DMS53 treated with DMSO at 0.1 percent for 48 hours (cell line): Measurements from ENCODE around the gene KANK4.

Experiments
- DNase-seq: peaks from one replicate; lab custom pipeline; 2025; ENCODE audit not compliant: unreplicated experiment; lab: John Stamatoyannopoulos, UW

The KANK4 gene

DNA sequence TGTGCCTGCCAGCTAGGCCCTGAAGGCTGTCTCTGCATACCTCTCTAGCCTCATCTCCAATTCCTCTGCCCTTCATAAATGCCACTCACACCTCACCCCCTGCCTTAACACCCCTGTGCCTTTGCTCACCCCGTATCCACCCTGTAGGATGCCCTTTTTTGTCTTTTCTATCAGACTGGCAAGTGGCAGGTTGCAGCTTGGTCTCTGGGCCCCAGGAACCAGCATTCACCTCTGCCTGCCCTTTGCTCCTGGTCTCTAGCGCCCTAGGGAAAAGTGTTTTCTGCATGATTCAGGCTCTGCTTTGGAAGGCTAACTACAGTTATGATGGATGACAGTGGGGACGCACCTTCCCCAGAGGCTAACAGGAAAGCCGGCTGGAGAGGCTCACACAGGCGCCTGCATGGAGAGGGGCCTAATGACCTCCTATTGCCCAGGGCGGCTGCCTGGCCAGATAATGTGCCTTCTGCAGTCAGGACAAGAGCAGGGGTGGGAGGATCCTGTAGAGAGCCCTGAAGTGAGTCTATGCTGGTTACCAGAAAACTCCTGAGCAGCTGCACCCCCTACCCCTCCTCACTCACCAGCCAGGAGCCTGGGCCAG is 11.2 kb downstream of the KANK4 start:
- no peak for DNase-seq

DNA sequence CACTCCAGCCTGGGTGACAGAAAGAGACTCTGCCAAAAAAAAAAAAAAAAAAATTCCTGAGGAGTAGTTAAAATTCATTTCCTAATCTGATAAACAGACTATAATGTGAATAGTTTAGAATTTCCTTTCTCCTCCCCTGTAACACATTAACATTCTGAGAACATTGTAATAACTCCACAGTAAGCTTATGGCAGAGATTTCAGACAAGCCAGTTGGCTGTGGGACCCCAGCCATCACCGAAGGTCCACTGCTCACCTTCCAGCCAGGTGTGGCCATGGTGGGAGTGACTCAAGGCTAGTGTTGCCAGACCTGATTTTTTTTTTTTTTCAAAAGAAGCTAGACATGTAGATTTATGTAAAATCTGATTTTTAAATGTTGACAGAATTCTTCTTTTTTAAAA is 11.8 kb downstream of the KANK4 start:
- DNase-seq: no peak

DNA sequence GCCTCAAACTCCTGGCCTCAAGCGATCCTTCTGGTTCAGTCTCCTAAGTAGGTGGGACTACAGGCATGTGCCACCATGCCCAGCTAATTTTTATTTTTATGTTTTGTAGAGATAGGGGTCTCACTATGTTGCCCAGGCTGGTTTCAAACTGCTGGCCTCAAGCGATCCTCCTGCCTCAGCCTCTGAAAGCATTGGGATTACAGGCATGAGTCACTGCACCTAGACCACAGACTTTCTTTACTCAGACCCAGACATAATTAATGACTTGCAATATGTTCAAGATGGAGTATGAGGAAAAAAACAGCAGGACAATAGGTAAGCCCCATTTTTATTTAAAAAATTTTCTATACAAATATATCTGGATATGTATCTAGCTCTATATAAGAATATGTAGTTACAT is 13.2 kb downstream of the KANK4 start:
- no peak for DNase-seq

DNA sequence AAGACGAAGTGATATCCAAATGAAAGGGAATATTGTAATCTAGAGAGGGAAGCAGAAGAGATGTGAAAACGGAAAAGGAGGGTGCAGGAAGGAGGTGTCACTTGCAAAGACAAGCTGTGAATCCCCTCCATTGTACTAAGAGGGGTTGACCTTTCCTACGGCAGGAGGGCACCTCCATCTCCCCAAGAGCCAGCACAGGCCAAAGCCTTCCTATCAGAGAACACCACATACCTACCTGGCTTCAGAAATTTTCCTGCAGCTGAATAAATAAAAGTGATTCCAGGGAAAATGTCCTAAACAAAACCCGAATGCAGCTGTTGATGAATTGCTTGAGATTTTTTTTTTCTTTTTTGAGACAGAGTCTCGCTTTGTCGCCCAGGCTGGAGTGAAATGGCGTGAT is 14.3 kb downstream of the KANK4 start:
- no peak for DNase-seq

DNA sequence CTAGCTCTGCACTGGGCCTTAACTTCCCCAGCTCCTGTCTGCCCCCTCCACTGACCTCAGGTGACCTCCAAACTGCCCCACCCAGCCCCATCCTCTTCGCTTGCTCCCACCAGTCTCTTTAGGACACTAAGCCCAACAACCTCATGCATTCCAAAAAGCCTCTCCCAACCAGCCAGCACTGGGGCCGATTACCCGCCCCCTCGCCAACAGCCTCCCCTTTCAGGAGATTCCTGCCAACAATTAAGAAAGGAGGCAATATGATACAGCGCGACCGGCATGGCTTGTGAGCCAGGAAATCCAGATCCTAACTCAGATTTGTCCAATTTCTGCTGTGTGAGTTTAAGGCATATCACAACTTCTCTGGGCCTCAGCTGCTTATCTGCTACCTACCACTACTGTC is 14.7 kb downstream of the KANK4 start:
- DNase-seq: no peak

DNA sequence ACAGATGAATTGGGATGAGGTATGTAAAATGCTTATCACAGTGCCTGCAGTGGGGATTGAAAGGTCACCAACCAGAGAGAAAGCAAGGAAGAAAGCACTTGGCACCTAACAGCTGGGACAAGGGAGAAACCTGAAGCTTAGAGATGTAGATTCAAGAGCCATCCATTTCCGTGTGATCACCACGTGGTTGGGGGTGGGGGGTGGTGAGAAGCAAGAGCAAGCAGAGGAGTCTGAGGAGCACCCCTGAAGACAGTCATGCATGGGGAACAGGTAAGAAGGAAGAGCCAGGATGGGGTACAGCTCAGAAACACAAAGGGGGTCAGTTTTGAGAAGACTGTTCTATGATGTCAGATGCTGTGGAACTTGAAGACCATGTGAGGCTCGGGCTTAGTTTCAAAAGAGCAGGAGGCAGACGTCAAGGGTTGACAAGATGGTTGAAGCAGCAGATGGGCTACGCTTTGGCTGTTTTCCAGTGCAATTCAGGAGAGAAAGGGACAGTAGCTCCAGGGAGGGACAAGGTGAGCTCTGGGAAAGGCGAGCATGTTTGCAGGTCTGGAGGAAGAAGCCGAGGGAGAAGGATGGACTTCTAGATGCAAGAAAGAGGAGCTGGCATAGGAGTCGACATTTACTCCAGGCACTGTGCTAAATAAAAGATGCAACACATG is 17.4 kb downstream of the KANK4 start:
- no peak for DNase-seq

DNA sequence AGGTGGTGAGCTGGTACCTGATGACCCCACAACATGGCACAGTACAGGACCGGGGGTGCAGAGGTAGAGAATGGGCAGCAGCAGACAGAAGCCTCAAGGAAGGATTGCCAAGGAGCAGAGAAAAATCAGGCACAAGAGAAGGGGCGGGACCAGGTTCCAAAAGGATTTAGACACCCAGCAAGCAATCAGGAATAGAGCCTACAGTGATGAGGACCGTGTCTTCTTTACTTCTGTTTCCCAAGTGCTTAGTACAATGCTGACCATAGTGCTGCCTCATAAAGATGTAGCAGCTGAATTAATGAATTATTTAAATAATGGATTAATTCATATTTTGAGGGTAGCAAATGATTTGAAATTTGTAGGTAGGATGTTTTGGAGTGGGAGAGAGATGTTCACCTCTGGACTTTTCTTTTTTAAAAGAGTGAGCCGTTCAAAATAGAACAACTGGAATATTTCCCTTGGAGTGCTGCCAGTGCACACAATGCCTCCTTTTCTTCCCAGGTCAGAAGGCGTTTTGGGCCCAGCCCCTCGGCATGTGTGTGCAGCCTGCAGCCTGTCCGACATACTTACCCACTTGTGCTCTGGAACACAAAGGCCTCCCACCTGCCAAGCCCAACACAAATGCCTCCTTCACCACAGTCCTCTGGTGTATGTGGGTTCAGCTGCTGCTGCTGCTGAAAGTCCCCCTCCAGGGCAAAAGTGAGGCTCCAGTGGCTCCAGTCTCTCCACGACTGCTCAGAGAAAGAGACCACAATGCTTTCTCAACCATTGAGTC is 19.6 kb downstream of the KANK4 start:
- no peak for DNase-seq

DNA sequence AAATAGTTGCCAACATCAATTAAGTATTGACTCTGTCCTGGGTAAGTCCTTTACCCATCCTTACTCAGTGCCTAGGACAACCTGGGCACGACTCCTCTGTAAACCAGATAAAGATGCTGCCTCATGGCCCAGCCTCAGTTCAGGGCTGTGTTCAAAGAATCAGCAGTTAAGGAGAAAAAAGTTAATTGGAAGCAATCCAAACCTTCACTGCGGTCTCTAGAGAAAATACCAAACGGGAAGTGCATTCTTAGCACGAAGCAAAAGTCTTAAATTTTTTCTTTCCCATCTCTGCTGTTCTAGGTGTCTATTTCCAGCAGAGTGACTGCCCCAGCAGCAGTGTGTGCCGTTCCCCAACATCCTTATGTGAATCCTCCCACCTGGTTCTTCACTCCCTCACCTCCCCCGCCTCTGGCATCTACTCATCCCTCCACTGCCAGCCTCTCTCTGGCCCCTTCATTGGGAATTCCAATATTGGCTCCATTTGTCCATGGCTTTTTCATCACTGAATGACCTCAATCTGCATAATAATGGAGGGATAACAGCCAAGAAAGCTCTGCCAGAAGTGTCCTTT is 23.2 kb downstream of the KANK4 start:
- DNase-seq: no peak

DNA sequence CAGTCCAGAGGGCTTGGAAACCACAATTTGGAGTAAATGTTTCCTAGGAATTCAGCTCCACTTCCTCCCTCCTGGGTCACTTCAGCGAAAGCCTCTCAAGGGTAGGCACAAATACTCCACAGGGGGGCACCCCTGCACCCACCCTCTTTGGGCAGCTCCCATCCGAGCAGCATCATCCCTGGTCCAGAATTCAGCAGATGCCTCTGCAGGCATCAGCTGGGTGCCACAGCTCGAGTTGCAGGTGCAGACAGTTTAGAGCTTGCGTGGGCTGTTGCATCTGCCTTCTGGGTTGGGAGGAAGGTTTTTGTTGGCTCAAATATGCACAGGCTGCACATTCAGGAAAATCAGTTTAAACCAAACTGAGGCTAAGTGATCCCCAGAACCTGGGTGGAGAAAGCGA is 25.0 kb downstream of the KANK4 start:
- no peak for DNase-seq

DNA sequence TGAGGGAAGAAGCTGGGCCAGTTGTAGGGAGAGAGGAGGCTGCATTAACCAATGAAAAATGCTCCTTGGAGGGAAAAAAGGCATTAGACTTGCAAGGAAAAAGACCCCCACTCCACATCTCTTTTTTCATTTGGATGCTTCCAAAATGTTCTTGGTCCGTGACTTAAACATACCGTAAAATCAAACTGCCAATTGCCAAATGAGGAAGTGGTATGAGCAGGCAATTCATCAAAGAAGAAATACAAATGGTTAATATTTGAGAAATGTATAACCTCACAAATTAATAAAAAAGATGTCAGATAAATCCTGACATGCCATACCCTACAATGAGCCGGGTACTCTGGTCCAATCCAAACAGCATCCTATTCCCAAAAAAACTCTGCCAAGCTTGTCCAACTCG is 30.6 kb downstream of the KANK4 start:
- DNase-seq: no peak

DNA sequence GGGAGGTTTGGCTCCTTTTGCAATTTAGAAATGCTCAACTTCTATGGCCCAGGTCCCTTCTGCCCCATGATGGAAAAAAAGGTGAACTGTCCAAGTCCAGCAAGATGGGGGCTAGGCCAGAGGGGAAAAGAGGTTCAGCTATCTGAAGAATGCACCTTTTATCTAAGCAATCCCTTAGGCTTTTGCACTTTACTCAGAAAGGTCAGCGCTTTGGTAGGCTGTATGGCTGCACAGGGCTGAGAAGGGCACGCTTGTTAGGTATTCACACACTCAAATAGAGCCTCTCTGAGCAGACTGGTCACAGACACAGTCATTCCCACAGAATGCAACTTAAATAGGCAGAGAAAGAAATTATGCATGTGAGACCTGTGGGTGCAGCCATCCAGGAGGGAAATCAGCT is 31.0 kb downstream of the KANK4 start:
- DNase-seq: no peak

DNA sequence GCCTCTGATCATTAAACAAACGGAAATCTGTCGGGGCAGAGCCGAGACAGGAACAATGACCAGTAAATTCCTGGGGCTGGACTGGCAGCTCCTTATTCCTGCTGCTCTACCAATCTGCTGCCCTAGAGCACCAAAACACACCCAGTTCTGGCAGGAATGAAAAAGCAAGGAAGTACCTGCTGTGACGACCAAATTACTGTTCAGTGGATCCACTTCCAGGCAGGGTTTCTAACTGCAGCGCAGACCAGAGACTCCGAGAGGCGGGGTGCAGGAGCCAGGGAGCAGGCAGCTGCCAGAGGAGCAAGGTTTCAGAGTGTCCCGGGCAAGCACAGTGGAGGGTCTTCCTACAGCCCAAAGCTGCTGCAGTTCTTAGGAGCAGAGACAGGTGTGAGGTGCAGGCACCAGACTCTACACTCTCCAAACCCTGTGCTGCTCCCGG is 32.4 kb downstream of the KANK4 start:
- DNase-seq: peak; percentile 29

DNA sequence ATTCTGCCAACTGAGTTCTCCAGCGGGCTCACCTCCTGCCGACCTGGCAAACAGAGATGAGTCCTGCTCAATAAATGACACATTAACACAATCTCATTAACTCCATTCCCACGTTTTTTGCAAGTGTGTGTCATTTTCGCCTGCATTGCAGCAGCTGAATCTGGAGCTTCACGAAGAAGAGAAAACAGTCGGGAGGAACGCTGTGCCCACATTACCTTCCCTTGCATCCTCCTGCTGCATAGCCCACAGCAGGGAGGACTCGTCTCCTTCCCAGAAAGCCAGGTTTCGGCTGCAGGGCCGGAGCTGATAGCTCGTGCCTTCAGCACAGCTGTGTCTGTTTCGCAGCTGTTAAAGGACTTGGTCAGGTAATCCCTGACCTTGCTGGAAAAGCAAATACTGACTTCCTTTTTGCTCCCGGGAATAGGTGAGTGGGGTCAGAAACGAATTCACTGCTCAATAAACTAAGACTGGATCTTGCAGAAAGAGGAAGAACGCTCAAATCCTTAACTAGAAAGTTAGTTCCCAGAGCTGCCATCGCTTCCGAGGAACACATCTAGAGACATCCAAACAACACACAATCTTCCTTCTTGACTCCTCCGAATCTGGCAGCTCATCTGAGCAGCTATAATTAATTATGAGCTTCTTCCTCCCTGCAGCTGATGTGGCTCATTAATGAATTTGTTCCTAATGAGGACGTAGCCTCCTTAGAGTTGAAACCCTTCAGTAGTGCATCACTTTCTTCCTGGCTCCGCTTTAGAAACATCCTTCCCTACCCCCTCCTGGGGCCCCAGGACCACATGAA is 33.0 kb downstream of the KANK4 start:
- DNase-seq: peak; percentile 57

DNA sequence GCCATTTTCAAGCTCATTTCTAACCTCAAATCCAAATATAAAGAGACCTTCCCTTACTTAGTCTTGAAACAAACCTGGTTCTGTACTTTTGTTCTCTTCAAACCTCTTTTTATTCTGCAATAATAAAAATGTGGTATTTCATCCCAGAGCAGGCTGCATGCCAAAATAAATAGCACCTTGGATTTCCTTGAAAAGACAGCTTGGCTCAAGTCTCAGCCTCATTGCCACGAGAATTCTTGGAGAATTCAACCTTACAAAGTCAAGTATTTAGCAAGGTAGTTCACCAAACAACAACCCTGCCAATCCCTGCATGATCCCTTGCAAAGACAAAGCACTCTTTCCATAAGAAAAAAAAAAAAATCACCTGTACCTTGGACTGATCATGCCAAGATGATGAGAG is 33.8 kb downstream of the KANK4 start:
- no peak for DNase-seq

DNA sequence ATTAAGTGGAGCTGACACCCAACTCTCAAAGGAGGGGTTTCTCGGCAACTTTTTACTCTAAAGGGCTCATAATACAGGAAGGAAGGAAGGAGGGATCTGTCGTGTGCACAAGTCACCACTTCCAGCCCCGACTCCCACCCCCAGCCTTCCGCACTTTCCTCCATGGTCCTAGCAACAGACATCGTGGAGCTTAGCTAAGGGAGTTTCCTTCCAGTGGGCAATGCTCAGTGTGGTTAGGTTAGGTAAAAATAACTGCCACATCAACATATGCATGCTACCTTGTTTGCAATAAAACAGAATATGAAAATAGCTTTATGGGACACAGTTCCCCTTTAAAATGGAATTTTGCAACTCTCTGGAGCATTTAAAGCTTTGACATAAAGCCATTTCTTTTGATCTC is 35.2 kb downstream of the KANK4 start:
- no peak for DNase-seq

DNA sequence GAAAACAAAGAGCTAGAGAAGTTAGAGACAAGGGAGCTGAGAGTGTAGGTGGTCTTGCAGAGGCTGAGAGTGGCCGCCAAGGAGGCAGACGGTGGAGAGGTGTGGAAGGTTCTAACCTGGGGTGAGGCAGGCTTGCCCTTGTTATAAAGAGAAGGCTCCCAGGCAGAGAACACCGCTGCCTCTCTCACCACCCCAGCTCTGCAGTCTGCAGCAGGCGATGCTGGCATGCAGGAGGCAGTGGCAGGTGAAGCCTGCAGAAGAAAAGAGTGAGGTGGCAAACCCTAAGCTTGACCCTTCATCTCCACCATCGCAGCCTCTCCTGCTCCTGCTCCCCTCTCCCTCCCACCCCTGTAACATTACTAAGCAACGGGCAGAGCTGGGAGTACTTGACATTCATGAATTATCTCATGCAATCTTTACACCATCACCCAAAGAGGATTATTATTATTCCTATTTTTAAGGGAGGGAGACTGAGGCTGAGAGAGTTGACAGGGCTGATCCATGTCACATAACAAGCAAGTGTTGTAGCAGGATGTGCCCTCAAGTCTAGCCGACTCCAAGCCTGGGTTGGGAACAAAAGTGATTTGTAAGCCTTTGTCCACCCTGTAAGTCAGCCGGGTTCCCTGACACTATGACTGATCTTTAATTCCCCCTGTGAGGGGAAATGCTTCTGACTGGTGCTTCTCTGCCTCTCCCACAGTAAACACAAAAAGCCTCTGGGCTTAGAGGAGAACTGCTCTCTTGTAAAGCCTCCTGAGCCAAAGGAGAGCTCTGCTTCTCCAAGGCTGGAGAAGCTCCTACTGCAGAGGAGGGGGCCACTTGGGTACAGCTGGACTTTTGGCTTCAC is 36.1 kb downstream of the KANK4 start:
- DNase-seq: no peak

DNA sequence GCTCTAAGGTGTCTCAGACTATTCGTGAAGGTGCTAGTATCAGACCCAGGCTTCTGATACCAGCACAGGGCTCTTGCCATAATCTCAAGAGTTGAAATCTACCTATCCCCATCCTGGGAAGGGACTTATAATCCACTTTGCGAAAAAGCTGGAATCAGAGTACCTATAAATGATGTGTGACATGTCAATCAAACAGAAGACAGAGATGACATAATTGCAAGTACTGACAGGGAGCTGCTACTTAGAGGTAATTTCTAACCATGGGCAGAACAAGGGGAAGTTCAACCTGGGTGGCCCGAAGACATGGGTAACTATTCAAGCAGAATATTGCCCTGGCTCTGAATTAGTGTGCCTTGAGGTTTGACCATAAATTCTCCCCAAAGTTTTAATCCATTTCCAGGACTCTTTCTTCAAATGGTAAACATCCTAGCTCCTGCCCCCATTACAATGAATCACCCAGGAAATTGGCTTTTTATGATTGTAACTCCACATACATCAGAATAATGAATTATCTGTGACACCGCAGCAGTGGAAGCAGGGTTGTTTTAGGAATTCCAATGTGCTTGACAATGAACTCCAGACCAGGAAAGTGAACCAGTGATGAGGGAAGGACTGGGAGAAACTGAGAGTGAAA is 37.2 kb downstream of the KANK4 start:
- DNase-seq: no peak

DNA sequence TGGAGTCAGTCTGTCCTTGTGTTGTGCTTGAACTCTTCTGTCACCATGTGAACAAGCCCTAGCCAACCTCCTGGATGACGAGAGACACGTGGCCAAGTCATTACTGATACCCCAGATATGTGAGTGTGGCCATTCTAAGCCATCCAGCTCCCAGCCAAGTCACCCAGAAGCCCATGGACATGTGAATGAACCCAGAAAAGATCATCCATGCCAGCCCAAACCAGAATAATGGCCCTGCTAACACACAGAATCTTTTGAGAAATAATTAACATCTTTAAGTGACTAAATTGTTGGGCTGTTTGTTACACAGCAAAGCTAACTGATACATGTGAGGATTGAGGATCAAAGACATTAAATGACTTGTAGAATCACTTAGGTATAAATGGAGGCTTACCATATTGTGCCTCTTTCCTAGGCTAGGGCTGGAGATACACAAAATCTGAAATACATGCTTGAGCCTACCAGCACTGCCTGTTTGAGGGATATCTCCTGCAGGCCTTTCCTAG is 38.2 kb downstream of the KANK4 start:
- DNase-seq: no peak

DNA sequence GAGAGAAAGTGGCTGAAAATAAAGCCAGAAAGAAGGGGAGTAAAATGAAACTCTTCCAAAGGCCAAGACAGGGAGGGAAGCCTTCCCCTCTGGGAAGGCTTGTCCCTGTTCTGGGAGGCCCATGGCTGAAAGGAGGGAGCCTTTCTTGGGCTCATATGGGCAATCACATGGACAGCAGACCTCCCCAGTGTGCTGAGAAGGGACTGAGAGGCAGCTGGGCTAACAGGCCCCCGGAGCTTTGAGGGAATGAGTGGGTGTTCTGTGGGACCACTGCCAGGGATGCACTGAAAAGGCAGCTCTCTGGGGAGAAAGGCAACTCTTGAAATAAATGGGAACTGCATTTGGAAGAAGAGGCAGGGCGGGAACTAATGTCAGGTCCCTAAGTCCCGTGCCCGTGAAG is 39.1 kb downstream of the KANK4 start:
- DNase-seq: no peak

DNA sequence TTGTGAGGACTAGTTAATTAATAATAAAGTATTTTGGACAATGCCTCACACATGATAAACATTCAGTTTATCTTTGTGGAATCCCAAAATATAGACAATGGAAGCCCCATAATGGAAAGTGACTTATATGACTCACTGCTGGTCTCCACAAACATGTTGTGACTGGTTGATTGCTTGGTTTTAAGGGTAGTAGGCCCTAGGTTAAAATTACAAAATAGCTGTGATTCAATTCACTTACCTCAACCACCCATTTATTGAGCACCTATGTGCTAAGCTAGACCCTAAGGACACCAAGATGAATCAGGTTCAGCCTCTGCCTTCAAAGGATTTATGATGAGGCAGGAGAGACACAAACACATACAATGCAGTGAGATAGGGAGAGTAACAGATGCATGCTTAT is 42.4 kb downstream of the KANK4 start:
- DNase-seq: no peak
